ENCODE data around the gene VAC14.

GRCh38 chr16:70709942-70710341 lies 91.0 kb downstream of the VAC14 start:
- TF ChIP-seq POLR2A (IDR thresholded peaks at IDR 0.05; ENCODE audit: low read depth, low read length) (no peak), POLR2AphosphoS5 (IDR thresholded peaks at IDR 0.05; ENCODE audit: low read depth, low read length) (no peak), TAF1 (IDR thresholded peaks at IDR 0.05; ENCODE audit: borderline replicate concordance, low read depth, low read length) (no peak)
